Middle frontal gyrus (tissue), 1 donor: Measurements from ENCODE around the gene RANBP10.

ENCODE experiments used
- DNase-seq: peaks from one replicate; pipeline ENCODE4 v3.0.0-alpha.2; 2015; ENCODE audit warnings: low spot score; ENCODE audit errors: extremely low spot score

RANBP10 gene

GRCh38 chr16:67828651-67829050 lies 22.3 kb upstream of the RANBP10 start:
- DNase-seq, result no peak

GRCh38 chr16:67825906-67826305 lies 19.5 kb upstream of the RANBP10 start:
- no peak for DNase-seq

GRCh38 chr16:67825119-67825518 lies 18.8 kb upstream of the RANBP10 start:
- DNase-seq, result no peak

GRCh38 chr16:67822511-67822910 lies 16.2 kb upstream of the RANBP10 start:
- DNase-seq, result no peak

GRCh38 chr16:67820608-67821259 lies 14.4 kb upstream of the RANBP10 start:
- no peak for DNase-seq

GRCh38 chr16:67814567-67814966 lies 8.2 kb upstream of the RANBP10 start:
- no peak for DNase-seq

GRCh38 chr16:67811899-67812298 lies 5.5 kb upstream of the RANBP10 start:
- no peak for DNase-seq

GRCh38 chr16:67807148-67807682 lies 855 bp upstream of the RANBP10 start:
- DNase-seq, result no peak

GRCh38 chr16:67805718-67806427 lies 487 bp downstream of the RANBP10 start:
- no peak for DNase-seq

- no peak for DNase-seq
These were observed 1.4 kb downstream of the RANBP10 start for GRCh38 chr16:67804853-67805542.

- DNase-seq, result no peak
These were observed 2.5 kb downstream of the RANBP10 start for GRCh38 chr16:67803894-67804293.

- no peak for DNase-seq
These were observed 4.5 kb downstream of the RANBP10 start for GRCh38 chr16:67801883-67802282.

GRCh38 chr16:67801241-67801640 lies 5.1 kb downstream of the RANBP10 start:
- no peak for DNase-seq

- no peak for DNase-seq
These were observed 5.9 kb downstream of the RANBP10 start for GRCh38 chr16:67800338-67800926.

- no peak for DNase-seq
These were observed 10.2 kb downstream of the RANBP10 start for GRCh38 chr16:67796099-67796718.

- DNase-seq, result no peak
These were observed 16.3 kb downstream of the RANBP10 start for GRCh38 chr16:67790071-67790470.

GRCh38 chr16:67786491-67786890 lies 19.9 kb downstream of the RANBP10 start:
- no peak for DNase-seq

- no peak for DNase-seq
These were observed 23.0 kb downstream of the RANBP10 start for GRCh38 chr16:67783353-67783725.

GRCh38 chr16:67782567-67783352 lies 23.6 kb downstream of the RANBP10 start:
- no peak for DNase-seq

- no peak for DNase-seq
These were observed 24.8 kb downstream of the RANBP10 start for GRCh38 chr16:67781565-67781921.
